Tracheal epithelial cell (primary cell): Measurements from ENCODE around the gene TAS2R14. TPM values are rescaled to one million over a fixed set of nuclear protein-coding genes. Genes with fewer than 3 reads are reported as not detected.

Source experiments
- total RNA-seq: library from RNA; depleted of rRNA; stranded (reverse); fragments of >200 nt; gene quantifications from 2 replicates; pipeline ENCODE4 v1.2.1, GENCODE V29; 2014

The TAS2R14 gene
- 0.96 and 1.9 TPM in 2 replicates for total RNA-seq

DNA sequence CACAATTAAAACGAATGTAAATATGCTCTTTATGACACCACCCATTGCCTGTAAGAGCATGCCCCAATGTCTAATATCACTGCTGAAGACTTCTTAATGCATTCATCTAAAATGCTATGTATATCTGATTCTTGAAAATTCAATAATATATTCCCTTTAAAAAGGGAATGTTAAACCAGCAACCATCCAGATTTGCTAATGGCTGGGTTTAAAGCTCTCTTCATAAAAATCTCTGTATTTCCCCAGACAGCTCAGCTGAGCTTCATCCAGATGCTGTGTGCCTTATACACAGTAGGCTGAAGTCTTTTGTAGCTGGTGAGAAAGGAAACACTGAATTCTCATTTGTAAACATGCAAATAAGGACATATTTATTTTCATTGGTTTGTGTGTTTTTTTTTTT lies at the start of gene TAS2R14:
TSS of gene TAS2R14 (minus strand) at position 101 of the 400 bp plus-strand sequence. CDS start at position 45, 56 bp downstream.

DNA sequence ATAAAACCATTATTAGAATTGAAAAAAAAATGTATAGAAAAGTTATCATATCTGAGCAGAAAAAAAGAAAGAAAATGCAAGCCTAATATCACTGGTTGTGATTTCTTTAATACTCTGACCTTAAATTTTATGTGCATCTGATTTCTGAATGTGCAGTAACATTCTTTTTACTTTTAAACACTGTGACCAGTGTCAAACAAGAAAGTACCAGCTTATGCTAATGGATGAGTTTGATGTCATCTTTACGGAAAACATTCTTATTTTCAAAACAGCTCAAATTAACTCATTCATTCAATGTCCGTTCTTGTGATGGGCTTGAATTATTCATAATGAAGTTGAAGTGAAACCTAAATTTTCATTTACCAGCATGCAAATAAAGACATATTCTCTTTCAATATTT lies 47.7 kb upstream of the TAS2R14 start, which contains the start of gene TAS2R50:
TSS of gene TAS2R50 (minus strand) at position 101 of the 400 bp plus-strand sequence. CDS start at position 49, 52 bp downstream.

GRCh38 chr12:10928746-10929286 lies 10.2 kb downstream of the TAS2R14 start, which contains the start of gene PRH2:
Gene PRH2, plus strand, starts transcription at chr12:10929236. Its CDS starts 38 bp downstream, at chr12:10929274.

DNA sequence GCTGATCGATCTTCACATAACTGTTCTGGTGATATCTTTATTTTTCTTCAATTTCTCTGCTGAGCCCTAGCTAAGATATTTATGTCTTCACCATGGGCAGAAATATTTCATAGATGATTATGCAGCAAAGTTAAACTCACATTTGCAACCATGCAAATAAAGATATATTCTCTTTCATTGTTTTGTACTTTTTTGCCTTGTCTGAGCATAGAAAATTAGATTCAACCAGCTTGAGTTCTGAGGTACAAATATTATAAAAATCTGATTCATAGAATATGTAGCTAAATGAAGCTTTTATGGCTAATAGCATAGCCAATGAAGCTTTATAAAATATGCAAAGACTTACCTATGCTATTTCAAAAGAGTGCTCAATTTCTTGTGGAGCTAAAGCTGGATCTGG lies 29.6 kb downstream of the TAS2R14 start, which contains the start of gene TAS2R13:
TSS of gene TAS2R13 (minus strand) at position 101 of the 400 bp plus-strand sequence. CDS start 264 bp downstream, outside the sequence.

Other genes starting within 250 kb of the TAS2R14 start
- gene YBX3, start 215.9 kb downstream of the TAS2R14 start, total RNA-seq = 136 and 147 TPM in 2 replicates
- not detected in 2 replicates for gene TAS2R7, start 136.6 kb downstream of the TAS2R14 start, total RNA-seq
- gene TAS2R8, start 132.0 kb downstream of the TAS2R14 start, total RNA-seq = not detected in 2 replicates
- gene TAS2R9, start 129.1 kb downstream of the TAS2R14 start, total RNA-seq = not detected in 2 replicates
- gene TAS2R10, start 112.9 kb downstream of the TAS2R14 start, total RNA-seq = 0.21 and 0.24 TPM in 2 replicates
- gene PRR4, start 89.8 kb downstream of the TAS2R14 start, total RNA-seq = 0.64 TPM in 1 of 2 replicates, not detected in the other
- 3.4 and 4.3 TPM in 2 replicates for gene PRH1, start 55.0 kb downstream of the TAS2R14 start, total RNA-seq
- gene TAS2R13, start 29.7 kb downstream of the TAS2R14 start, total RNA-seq = 0.48 and 0.64 TPM in 2 replicates
- not detected in 2 replicates for gene PRH2, start 10.0 kb downstream of the TAS2R14 start, total RNA-seq
- 0.85 and 0.96 TPM in 2 replicates for gene TAS2R50, start 47.6 kb upstream of the TAS2R14 start, total RNA-seq
- 0.64 and 0.96 TPM in 2 replicates for gene TAS2R20, start 59.0 kb upstream of the TAS2R14 start, total RNA-seq
- 0.43 and 1.2 TPM in 2 replicates for gene TAS2R19, start 83.4 kb upstream of the TAS2R14 start, total RNA-seq
- 1.2 TPM in 1 of 2 replicates, not detected in the other for gene TAS2R31, start 92.1 kb upstream of the TAS2R14 start, total RNA-seq
- gene TAS2R46, start 123.0 kb upstream of the TAS2R14 start, total RNA-seq = 0.85 and 0.96 TPM in 2 replicates
- 0.96 TPM in 1 of 2 replicates, not detected in the other for gene TAS2R43, start 153.1 kb upstream of the TAS2R14 start, total RNA-seq
- gene TAS2R30, start 195.4 kb upstream of the TAS2R14 start, total RNA-seq = 1.2 and 2.8 TPM in 2 replicates
- 3.9 and 5.5 TPM in 2 replicates for gene SMIM10L1, start 231.9 kb upstream of the TAS2R14 start, total RNA-seq
- gene TAS2R42, start 247.7 kb upstream of the TAS2R14 start, total RNA-seq = not detected in 2 replicates